ENCODE data around the gene UBA52. TPM values are rescaled to one million over a fixed set of nuclear protein-coding genes. Genes with fewer than 3 reads are reported as not detected.
A peak's percentile ranks its signal among the peaks of the same experiment; 100 is the strongest.

UBA52 gene
- total RNA-seq, 3 donors from 2014 or later: 729 to 865 (median 831) TPM

GRCh38 chr19:18541992-18542940, 29.4 kb upstream of the UBA52 start:
- TF ChIP-seq CTCF (IDR thresholded peaks at IDR 0.05): no peak
- TF ChIP-seq POLR2A (IDR thresholded peaks at IDR 0.05): no peak
- no peak for TF ChIP-seq POLR2AphosphoS5 (IDR thresholded peaks at IDR 0.05)
- no peak for DNase-seq (ENCODE audit: low spot score in 2 of 2)
- H3K36me3 ChIP-seq: peaks cover 5% of the 10 kb centered on the region
- no peaks in the 10 kb centered on the region for H3K4me1 ChIP-seq
- peak overlapping the region; percentile 95 to 99 for H3K27ac ChIP-seq
- peak overlapping the region; percentile 76 to 94 (median 89) for H3K4me3 ChIP-seq
- H3K9me3 ChIP-seq: no peaks in the 10 kb centered on the region
- H3K27me3 ChIP-seq: no peaks in the 10 kb centered on the region
- intact Hi-C loops (cut with DNase I; ENCODE audit: low total_unique reads): no loop called here

- TF ChIP-seq POLR2A (IDR thresholded peaks at IDR 0.05) (no peak), CTCF (IDR thresholded peaks at IDR 0.05) (no peak), POLR2AphosphoS5 (IDR thresholded peaks at IDR 0.05) (peak in 1 of 3 donors; percentile 50)
- intact Hi-C loops (cut with DNase I; ENCODE audit: low total_unique reads): no loop called here
Observed at GRCh38 chr19:18542941-18543813, 28.5 kb upstream of the UBA52 start, which contains the start of gene FKBP8. Gene FKBP8, minus strand, starts transcription at chr19:18543573. Its CDS starts 1,603 bp downstream, at chr19:18541970.

GRCh38 chr19:18543814-18544475, 27.7 kb upstream of the UBA52 start:
- Histone ChIP-seq H3K4me1 (no peaks in the 10 kb centered on the region), H3K27ac (peak overlapping the region; percentile 95 to 99), H3K27me3 (no peaks in the 10 kb centered on the region), H3K4me3 (peak overlapping the region; percentile 76 to 94 (median 89)), H3K9me3 (no peaks in the 10 kb centered on the region), H3K36me3 (peaks cover 5% of the 10 kb centered on the region)
- peak in 1 of 2 donors; percentile 37 for DNase-seq (ENCODE audit: low spot score in 2 of 2)
- no peak for TF ChIP-seq CTCF (IDR thresholded peaks at IDR 0.05)
- no peak for TF ChIP-seq POLR2AphosphoS5 (IDR thresholded peaks at IDR 0.05)
- no peak for TF ChIP-seq POLR2A (IDR thresholded peaks at IDR 0.05)
- intact Hi-C loops (cut with DNase I; ENCODE audit: low total_unique reads): no loop called here

More at GRCh38 chr19:18542941-18543813, 28.5 kb upstream of the UBA52 start, which contains the start of gene FKBP8:
- no peaks in the 10 kb centered on the region for H3K9me3 ChIP-seq
- H3K4me1 ChIP-seq: no peaks in the 10 kb centered on the region
- DNase-seq (ENCODE audit: low spot score in 2 of 2): peak; percentile 92 to 93
- H3K27ac ChIP-seq: peak within 1 kb of the TSS; percentile 95 to 99
- peak within 1 kb of the TSS; percentile 76 to 94 (median 89) for H3K4me3 ChIP-seq
- H3K36me3 ChIP-seq: peaks cover 5% of the 10 kb centered on the region
- no peaks in the 10 kb centered on the region for H3K27me3 ChIP-seq

DNA sequence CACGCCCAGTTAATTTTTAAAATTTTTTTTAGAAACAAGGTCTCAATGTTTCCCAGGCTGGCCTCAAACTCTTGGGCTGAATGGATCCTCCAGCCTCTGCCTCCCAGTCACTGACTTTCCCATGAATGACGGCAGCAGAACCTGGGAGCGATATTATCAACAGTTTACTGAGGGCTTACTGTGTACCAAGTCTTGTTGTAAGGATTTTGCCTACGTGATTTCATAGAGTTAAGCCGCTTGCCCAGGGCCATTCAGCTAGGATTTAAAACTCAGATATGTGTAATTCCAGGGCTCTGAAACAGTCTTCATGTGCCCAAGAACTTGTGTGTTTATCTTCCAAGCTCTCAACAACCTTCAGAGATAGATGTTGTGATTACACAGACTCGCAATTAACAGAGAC, 20.0 kb upstream of the UBA52 start:
- peak overlapping the region in 1 of 2 donors; percentile 3 for H3K27ac ChIP-seq
- H3K4me3 ChIP-seq: no peak overlapping the region
- no peaks in the 10 kb centered on the region for H3K36me3 ChIP-seq
- intact Hi-C loops (cut with DNase I; ENCODE audit: low total_unique reads): no loop called here
- H3K9me3 ChIP-seq: no peaks in the 10 kb centered on the region
- no peaks in the 10 kb centered on the region for H3K27me3 ChIP-seq
- TF ChIP-seq POLR2A (IDR thresholded peaks at IDR 0.05): no peak
- TF ChIP-seq CTCF (IDR thresholded peaks at IDR 0.05): no peak
- no peak for TF ChIP-seq POLR2AphosphoS5 (IDR thresholded peaks at IDR 0.05)
- H3K4me1 ChIP-seq: no peaks in the 10 kb centered on the region
- DNase-seq (ENCODE audit: low spot score in 2 of 2): no peak

All from breast epithelium (tissue), 4 donors.